Panc1 (cell line): ENCODE results near the gene C3orf70. TPM values are rescaled to one million over a fixed set of nuclear protein-coding genes. Genes with fewer than 3 reads are reported as not detected.

Experiments
- ATAC-seq: fragments of 200-7000 bp; cut with Tn5 transposase; 2 replicates; pipeline ENCODE4 v1.9.1; 2020; ENCODE audit warnings: mild to moderate bottlenecking, moderate library complexity
- BruUV-seq: library from RNA; stranded (reverse); fragments of 400-500 nt; replicated peaks from 2 replicates; lab custom pipeline; 2021; lab: Mats Ljungman, UMichigan
- CTCF ChIA-PET: fragments of 300-600 bp; sonication (Branson Sonifier 250); formaldehyde crosslinking; loops from one replicate; lab custom pipeline; 2022; ENCODE audit warnings: antibody characterized with exemption; lab: Charles Lee
- POLR2A ChIA-PET: fragments of 300-600 bp; sonication (Branson Sonifier 250); formaldehyde crosslinking; loops from one replicate; lab custom pipeline; 2022; ENCODE audit warnings: antibody characterized with exemption; lab: Charles Lee
- DNase-seq: peaks from one replicate; pipeline ENCODE4 v3.0.0-alpha.2; 2010; ENCODE audit warnings: low read depth, low spot score
- H3K27ac ChIP-seq: 2 replicates; pipeline ENCODE4 v1.5.1; 2011; ENCODE audit warnings: mild to moderate bottlenecking, low read length, inconsistent platforms
- H3K27me3 ChIP-seq: fragments of 200-500 bp; sonication (Bioruptor generic); 2 replicates; pipeline ENCODE4 v1.6.0; 2014; ENCODE audit warnings: low read length, inconsistent platforms; ENCODE audit not compliant: control insufficient read depth, insufficient read depth
- H3K36me3 ChIP-seq: fragments of 200-500 bp; sonication (Bioruptor generic); 2 replicates; pipeline ENCODE4 v1.5.1; 2014; ENCODE audit warnings: inconsistent platforms, mild to moderate bottlenecking, low read length, moderate library complexity; ENCODE audit not compliant: control insufficient read depth, insufficient read depth
- H3K4me1 ChIP-seq: 2 replicates; pipeline ENCODE4 v1.5.1; 2011; ENCODE audit warnings: inconsistent platforms, mild to moderate bottlenecking, low read length, moderate library complexity; ENCODE audit not compliant: control insufficient read depth, insufficient read depth
- H3K4me3 ChIP-seq, 2 experiments: 2 replicates each; pipeline ENCODE4 v1.5.1; 2011 to 2012; ENCODE audit warnings: low read depth in 2 of 2, low read length in 2 of 2, mild to moderate bottlenecking in 2 of 2, inconsistent platforms in 1 of 2, moderate library complexity in 1 of 2
- H3K9me3 ChIP-seq: fragments of 200-500 bp; sonication (Bioruptor generic); 2 replicates; pipeline ENCODE4 v1.5.1; 2014; ENCODE audit warnings: low read depth, mild to moderate bottlenecking, inconsistent platforms, low read length, moderate library complexity; ENCODE audit not compliant: control insufficient read depth, insufficient read depth
- POLR2AphosphoS5 ChIP-seq: IDR thresholded peaks from 2 replicates; pipeline ENCODE4 v1.6.1; 2012; ENCODE audit warnings: mild to moderate bottlenecking, low read depth, low read length, moderate library complexity
- SIN3A ChIP-seq: IDR thresholded peaks from 2 replicates; pipeline ENCODE4 v1.6.1; 2012; ENCODE audit warnings: low read depth, mild to moderate bottlenecking, low read length, moderate library complexity, borderline replicate concordance; ENCODE audit not compliant: insufficient read depth
- TCF7L2 ChIP-seq: IDR thresholded peaks from 2 replicates; pipeline ENCODE4 v1.6.1; 2011; ENCODE audit warnings: mild to moderate bottlenecking, low read depth, low read length, inconsistent platforms
- in situ Hi-C: cut with HindIII; loops from 2 replicates; pipeline ENCODE4 v1.10.0; 2016; ENCODE audit warnings: low sequenced_read_pairs, low pct_unique_long_range_greater_than_20kb
- intact Hi-C: fragments of 100-400 bp; cut with micrococcal nuclease; formaldehyde crosslinking; loops from one replicate; pipeline ENCODE4 v1.10.0; 2022; ENCODE audit not compliant: unreplicated experiment
- total RNA-seq: library from RNA; stranded (reverse); gene quantifications from one replicate; pipeline ENCODE4 v1.2.1, GENCODE V29; 2021; ENCODE audit not compliant: unreplicated experiment
- TF ChIP-seq, protein P1 (sequence below), 2 experiments: IDR thresholded peaks; 2 replicates each; pipeline ENCODE4 v1.6.1; 2011 to 2012; ENCODE audit warnings: low read depth in 2 of 2, control low read depth in 1 of 2, low read length in 1 of 2, mild to moderate bottlenecking in 1 of 2, moderate library complexity in 1 of 2; ENCODE audit not compliant: insufficient read depth in 1 of 2
- TF ChIP-seq, protein P2 (sequence below): fragments of 450-650 bp; IDR thresholded peaks from 2 replicates; pipeline ENCODE4 v1.5.1; 2017; ENCODE audit warnings: mild to moderate bottlenecking

Gene C3orf70
- total RNA-seq, 1 experiment from 2014 or later: 0.10 TPM

DNA sequence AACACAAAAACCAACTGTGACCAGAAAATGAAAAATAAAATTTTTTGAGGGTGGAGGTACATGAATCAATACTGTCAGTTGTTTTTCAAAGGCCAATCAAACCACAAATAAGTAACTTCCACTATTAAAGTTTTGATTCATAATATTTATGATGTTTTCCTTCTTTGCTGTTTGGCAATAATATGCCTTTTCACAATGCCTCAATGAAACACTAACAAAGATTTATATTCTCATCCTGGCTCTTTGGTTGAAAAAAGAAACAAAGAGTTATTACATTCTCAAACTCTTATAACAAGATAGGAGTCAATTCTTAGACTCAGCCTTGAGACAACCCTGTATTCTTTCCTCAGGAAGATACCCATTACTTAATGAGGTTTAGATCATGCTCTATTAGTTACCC is 63.1 kb downstream of the C3orf70 start:
- TF ChIP-seq, protein P1, sequence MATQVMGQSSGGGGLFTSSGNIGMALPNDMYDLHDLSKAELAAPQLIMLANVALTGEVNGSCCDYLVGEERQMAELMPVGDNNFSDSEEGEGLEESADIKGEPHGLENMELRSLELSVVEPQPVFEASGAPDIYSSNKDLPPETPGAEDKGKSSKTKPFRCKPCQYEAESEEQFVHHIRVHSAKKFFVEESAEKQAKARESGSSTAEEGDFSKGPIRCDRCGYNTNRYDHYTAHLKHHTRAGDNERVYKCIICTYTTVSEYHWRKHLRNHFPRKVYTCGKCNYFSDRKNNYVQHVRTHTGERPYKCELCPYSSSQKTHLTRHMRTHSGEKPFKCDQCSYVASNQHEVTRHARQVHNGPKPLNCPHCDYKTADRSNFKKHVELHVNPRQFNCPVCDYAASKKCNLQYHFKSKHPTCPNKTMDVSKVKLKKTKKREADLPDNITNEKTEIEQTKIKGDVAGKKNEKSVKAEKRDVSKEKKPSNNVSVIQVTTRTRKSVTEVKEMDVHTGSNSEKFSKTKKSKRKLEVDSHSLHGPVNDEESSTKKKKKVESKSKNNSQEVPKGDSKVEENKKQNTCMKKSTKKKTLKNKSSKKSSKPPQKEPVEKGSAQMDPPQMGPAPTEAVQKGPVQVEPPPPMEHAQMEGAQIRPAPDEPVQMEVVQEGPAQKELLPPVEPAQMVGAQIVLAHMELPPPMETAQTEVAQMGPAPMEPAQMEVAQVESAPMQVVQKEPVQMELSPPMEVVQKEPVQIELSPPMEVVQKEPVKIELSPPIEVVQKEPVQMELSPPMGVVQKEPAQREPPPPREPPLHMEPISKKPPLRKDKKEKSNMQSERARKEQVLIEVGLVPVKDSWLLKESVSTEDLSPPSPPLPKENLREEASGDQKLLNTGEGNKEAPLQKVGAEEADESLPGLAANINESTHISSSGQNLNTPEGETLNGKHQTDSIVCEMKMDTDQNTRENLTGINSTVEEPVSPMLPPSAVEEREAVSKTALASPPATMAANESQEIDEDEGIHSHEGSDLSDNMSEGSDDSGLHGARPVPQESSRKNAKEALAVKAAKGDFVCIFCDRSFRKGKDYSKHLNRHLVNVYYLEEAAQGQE (IDR thresholded peaks at IDR 0.05; ENCODE audit: insufficient read depth in 1 of 2, low read depth in 2 of 2, low read length in 1 of 2): no peak
- TF ChIP-seq SIN3A (no peak), TCF7L2 (no peak), POLR2AphosphoS5 (no peak)
- TF ChIP-seq, protein P2, sequence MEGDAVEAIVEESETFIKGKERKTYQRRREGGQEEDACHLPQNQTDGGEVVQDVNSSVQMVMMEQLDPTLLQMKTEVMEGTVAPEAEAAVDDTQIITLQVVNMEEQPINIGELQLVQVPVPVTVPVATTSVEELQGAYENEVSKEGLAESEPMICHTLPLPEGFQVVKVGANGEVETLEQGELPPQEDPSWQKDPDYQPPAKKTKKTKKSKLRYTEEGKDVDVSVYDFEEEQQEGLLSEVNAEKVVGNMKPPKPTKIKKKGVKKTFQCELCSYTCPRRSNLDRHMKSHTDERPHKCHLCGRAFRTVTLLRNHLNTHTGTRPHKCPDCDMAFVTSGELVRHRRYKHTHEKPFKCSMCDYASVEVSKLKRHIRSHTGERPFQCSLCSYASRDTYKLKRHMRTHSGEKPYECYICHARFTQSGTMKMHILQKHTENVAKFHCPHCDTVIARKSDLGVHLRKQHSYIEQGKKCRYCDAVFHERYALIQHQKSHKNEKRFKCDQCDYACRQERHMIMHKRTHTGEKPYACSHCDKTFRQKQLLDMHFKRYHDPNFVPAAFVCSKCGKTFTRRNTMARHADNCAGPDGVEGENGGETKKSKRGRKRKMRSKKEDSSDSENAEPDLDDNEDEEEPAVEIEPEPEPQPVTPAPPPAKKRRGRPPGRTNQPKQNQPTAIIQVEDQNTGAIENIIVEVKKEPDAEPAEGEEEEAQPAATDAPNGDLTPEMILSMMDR: no peak
- no peak for DNase-seq
- in situ Hi-C loops (no loop called here), intact Hi-C loops (no loop called here)
- no peak for ATAC-seq
- ChIA-PET CTCF (interaction anchor here (1.2 kb wide), 1 partner anchor 215 kb away, joined by 10 read pairs; no protein-coding TSS in a partner anchor), POLR2A (no interaction called here)
- no peaks in the 10 kb centered on the region for H3K9me3 ChIP-seq
- no peaks in the 10 kb centered on the region for H3K36me3 ChIP-seq
- H3K27me3 ChIP-seq: peaks cover 16% of the 10 kb centered on the region
- H3K4me1 ChIP-seq: no peaks in the 10 kb centered on the region
- H3K27ac ChIP-seq: no peak overlapping the region
- H3K4me3 ChIP-seq: no peak overlapping the region
- no TSS peak for BruUV-seq

DNA sequence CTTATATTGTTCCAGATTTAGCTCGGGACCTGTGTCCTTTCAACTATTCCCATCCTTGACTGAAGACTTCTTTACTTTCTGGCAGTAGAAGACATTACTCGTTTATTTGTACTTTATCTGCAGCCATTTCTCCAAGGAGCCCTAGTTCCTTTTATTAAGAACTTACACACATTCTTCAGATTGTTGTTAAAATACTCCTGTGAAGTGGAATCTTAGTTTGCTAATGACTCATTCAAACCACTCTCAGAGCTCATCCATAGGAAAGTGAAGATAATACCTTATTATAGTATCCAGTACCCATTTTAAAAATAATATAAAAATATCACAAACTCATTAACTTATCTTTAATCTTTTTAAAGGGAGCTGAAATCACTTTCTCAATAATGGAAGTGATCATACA is 63.5 kb downstream of the C3orf70 start:
- BruUV-seq: no TSS peak
- H3K9me3 ChIP-seq: no peaks in the 10 kb centered on the region
- peaks cover 19% of the 10 kb centered on the region for H3K27me3 ChIP-seq
- H3K27ac ChIP-seq: no peak overlapping the region
- TF ChIP-seq TCF7L2 (no peak), POLR2AphosphoS5 (no peak), SIN3A (no peak)
- TF ChIP-seq, protein P1 (IDR thresholded peaks at IDR 0.05; ENCODE audit: insufficient read depth in 1 of 2, low read depth in 2 of 2, low read length in 1 of 2): no peak
- TF ChIP-seq, protein P2: no peak
- CTCF ChIA-PET: no interaction called here
- no peaks in the 10 kb centered on the region for H3K36me3 ChIP-seq
- H3K4me1 ChIP-seq: no peaks in the 10 kb centered on the region
- POLR2A ChIA-PET: no interaction called here
- DNase-seq (no peak), ATAC-seq (no peak)
- intact Hi-C loops: no loop called here
- H3K4me3 ChIP-seq: no peak overlapping the region
- in situ Hi-C loops: no loop called here
